ENCODE results near the gene PUSL1.

PUSL1 gene

GRCh38 chr1:1280782-1281481, 27.5 kb upstream of the PUSL1 start:
- no peak for DNase-seq (ENCODE audit: low read depth)

- DNase-seq (ENCODE audit: low read depth) = no peak
Observed at GRCh38 chr1:1281533-1282321, 26.7 kb upstream of the PUSL1 start.

- DNase-seq (ENCODE audit: low read depth) = no peak
Observed at GRCh38 chr1:1282998-1283397, 25.4 kb upstream of the PUSL1 start.

GRCh38 chr1:1283821-1284220, 24.6 kb upstream of the PUSL1 start:
- no peak for DNase-seq (ENCODE audit: low read depth)

- no peak for DNase-seq (ENCODE audit: low read depth)
Observed at GRCh38 chr1:1284221-1285101, 23.9 kb upstream of the PUSL1 start.

GRCh38 chr1:1285102-1285571, 23.3 kb upstream of the PUSL1 start:
- DNase-seq (ENCODE audit: low read depth) = no peak

GRCh38 chr1:1285611-1286311, 22.6 kb upstream of the PUSL1 start:
- DNase-seq (ENCODE audit: low read depth) = no peak

- DNase-seq (ENCODE audit: low read depth) = no peak
Observed at GRCh38 chr1:1286313-1287261, 21.8 kb upstream of the PUSL1 start.

GRCh38 chr1:1287288-1288110, 20.9 kb upstream of the PUSL1 start:
- no peak for DNase-seq (ENCODE audit: low read depth)

- DNase-seq (ENCODE audit: low read depth) = peak; percentile 35
Observed at GRCh38 chr1:1290238-1290731, 18.1 kb upstream of the PUSL1 start.

- no peak for DNase-seq (ENCODE audit: low read depth)
Observed at GRCh38 chr1:1291023-1291528, 17.3 kb upstream of the PUSL1 start.

- no peak for DNase-seq (ENCODE audit: low read depth)
Observed at GRCh38 chr1:1291548-1292441, 16.6 kb upstream of the PUSL1 start.

GRCh38 chr1:1292442-1292779, 16.0 kb upstream of the PUSL1 start:
- no peak for DNase-seq (ENCODE audit: low read depth)

- DNase-seq (ENCODE audit: low read depth) = no peak
Observed at GRCh38 chr1:1292851-1293250, 15.5 kb upstream of the PUSL1 start.

GRCh38 chr1:1293263-1294249, 14.8 kb upstream of the PUSL1 start:
- DNase-seq (ENCODE audit: low read depth) = no peak

GRCh38 chr1:1294250-1294890, 14.0 kb upstream of the PUSL1 start:
- no peak for DNase-seq (ENCODE audit: low read depth)

All from stimulated activated CD8-positive, alpha-beta memory T cell treated with anti-CD3 and anti-CD28 coated beads, Interleukin-15, amount 100 ng/mL, for 1 hour (primary cell).